A549 (cell line): Measurements from ENCODE around the gene HDAC3.

Experiments
- CTCF ChIP-seq: fragments of >200 bp; sonication (Bioruptor Twin); formaldehyde crosslinking; IDR thresholded peaks from 3 replicates; pipeline ENCODE4 v1.5.1; 2016
- EP300 ChIP-seq, 2 experiments: fragments of >200 bp; sonication (Bioruptor Twin); formaldehyde crosslinking; IDR thresholded peaks; 2 replicates in 1 of 2; 3 replicates in 1 of 2; pipeline ENCODE4 v1.6.1; 2016 to 2017
- JUNB ChIP-seq: fragments of >200 bp; sonication (Bioruptor Twin); formaldehyde crosslinking; IDR thresholded peaks from 2 replicates; pipeline ENCODE4 v1.6.1; 2016
- USF2 ChIP-seq: fragments of 450-650 bp; IDR thresholded peaks from 2 replicates; pipeline ENCODE4 v1.6.1; 2014; ENCODE audit warnings: antibody characterized with exemption

- no peak for TF ChIP-seq EP300 (IDR thresholded peaks at IDR 0.05)
- TF ChIP-seq USF2: no peak
- no peak for TF ChIP-seq CTCF
- TF ChIP-seq JUNB: no peak
These were observed 26.9 kb upstream of the HDAC3 start for GRCh38 chr5:141663506-141663905.
